HEK293T (cell line): ENCODE results near the gene KRTAP10-8.

ENCODE experiments used
- ARNT ChIP-seq: fragments of 450-650 bp; IDR thresholded peaks from 2 replicates; pipeline ENCODE4 v1.6.1; 2017; ENCODE audit warnings: mild to moderate bottlenecking
- BHLHE40 ChIP-seq: fragments of 450-650 bp; IDR thresholded peaks from 2 replicates; pipeline ENCODE4 v1.6.1; 2016; ENCODE audit warnings: mild to moderate bottlenecking, moderate library complexity, borderline replicate concordance
- ELF4 ChIP-seq: fragments of 450-650 bp; IDR thresholded peaks from 2 replicates; pipeline ENCODE4 v1.6.1; 2017; ENCODE audit warnings: antibody characterized with exemption
- FOXA1 ChIP-seq: fragments of 450-650 bp; IDR thresholded peaks from 2 replicates; pipeline ENCODE4 v1.6.1; 2016; ENCODE audit warnings: mild to moderate bottlenecking
- FOXK2 ChIP-seq: fragments of 450-650 bp; IDR thresholded peaks from 2 replicates; pipeline ENCODE4 v1.6.1; 2016; ENCODE audit warnings: mild to moderate bottlenecking
- FOXM1 ChIP-seq: fragments of 450-650 bp; IDR thresholded peaks from 2 replicates; pipeline ENCODE4 v1.6.1; 2017; ENCODE audit warnings: mild to moderate bottlenecking, borderline replicate concordance
- HDGF ChIP-seq: fragments of 450-650 bp; IDR thresholded peaks from 2 replicates; pipeline ENCODE4 v1.6.1; 2017; ENCODE audit warnings: antibody characterized with exemption, borderline replicate concordance
- LEF1 ChIP-seq: fragments of 450-650 bp; IDR thresholded peaks from 2 replicates; pipeline ENCODE4 v1.6.1; 2017; ENCODE audit warnings: mild to moderate bottlenecking, borderline replicate concordance
- NFRKB ChIP-seq: fragments of 450-650 bp; IDR thresholded peaks from 2 replicates; pipeline ENCODE4 v1.6.1; 2016; ENCODE audit warnings: mild to moderate bottlenecking, moderate library complexity
- SP1 ChIP-seq: fragments of 450-650 bp; IDR thresholded peaks from 2 replicates; pipeline ENCODE4 v1.6.1; 2017
- SUZ12 ChIP-seq: fragments of 450-650 bp; IDR thresholded peaks from 2 replicates; pipeline ENCODE4 v1.6.1; 2016; ENCODE audit warnings: mild to moderate bottlenecking
- TARDBP ChIP-seq: fragments of 450-650 bp; IDR thresholded peaks from 2 replicates; pipeline ENCODE4 v1.6.1; 2016
- ZNF384 ChIP-seq: fragments of 450-650 bp; IDR thresholded peaks from 2 replicates; pipeline ENCODE4 v1.6.1; 2016
- TF ChIP-seq, protein P1 (sequence below): fragments of 450-650 bp; IDR thresholded peaks from 2 replicates; pipeline ENCODE4 v1.6.1; 2016

GRCh38 chr21:44658913-44659595 lies 47.2 kb downstream of the KRTAP10-8 start:
- TF ChIP-seq HDGF: no peak
- no peak for TF ChIP-seq ELF4
- TF ChIP-seq, protein P1, sequence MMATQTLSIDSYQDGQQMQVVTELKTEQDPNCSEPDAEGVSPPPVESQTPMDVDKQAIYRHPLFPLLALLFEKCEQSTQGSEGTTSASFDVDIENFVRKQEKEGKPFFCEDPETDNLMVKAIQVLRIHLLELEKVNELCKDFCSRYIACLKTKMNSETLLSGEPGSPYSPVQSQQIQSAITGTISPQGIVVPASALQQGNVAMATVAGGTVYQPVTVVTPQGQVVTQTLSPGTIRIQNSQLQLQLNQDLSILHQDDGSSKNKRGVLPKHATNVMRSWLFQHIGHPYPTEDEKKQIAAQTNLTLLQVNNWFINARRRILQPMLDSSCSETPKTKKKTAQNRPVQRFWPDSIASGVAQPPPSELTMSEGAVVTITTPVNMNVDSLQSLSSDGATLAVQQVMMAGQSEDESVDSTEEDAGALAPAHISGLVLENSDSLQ: no peak
- TF ChIP-seq ARNT: no peak
- TF ChIP-seq FOXM1: no peak
- TF ChIP-seq NFRKB: no peak
- TF ChIP-seq ZNF384: no peak
- TF ChIP-seq FOXK2: no peak
- TF ChIP-seq SP1: no peak
- no peak for TF ChIP-seq SUZ12
- TF ChIP-seq TARDBP: no peak
- TF ChIP-seq BHLHE40: no peak
- no peak for TF ChIP-seq LEF1
- no peak for TF ChIP-seq FOXA1
